ENCODE measurements around the gene TMPRSS11D. TPM values are rescaled to one million over a fixed set of nuclear protein-coding genes. Genes with fewer than 3 reads are reported as not detected.

The TMPRSS11D gene
- total RNA-seq, 2 donors from 2014 or later: not detected

DNA sequence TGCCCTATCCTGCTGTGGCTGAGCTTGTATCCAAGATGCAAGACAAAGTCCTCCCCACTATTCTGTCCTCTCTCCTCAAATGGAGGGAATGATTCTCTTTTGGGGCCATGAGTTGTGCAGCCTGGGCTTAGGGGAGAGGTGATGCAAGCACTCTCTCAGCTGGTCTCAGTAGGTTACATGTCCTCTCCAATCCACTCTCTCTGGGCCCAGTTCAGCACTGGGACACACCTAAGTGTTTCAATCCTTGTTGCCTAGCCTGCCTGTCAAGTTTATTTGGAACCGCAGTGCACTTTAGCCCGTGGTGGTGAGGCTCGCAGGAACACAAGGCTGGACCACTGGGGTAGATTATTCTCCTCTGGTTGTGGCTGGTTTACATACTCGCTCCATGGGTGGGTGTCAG lies 23.8 kb upstream of the TMPRSS11D start:
- H3K27ac Mint-ChIP-seq: no peak overlapping the region
- H3K4me3 Mint-ChIP-seq: no peak overlapping the region
- ATAC-seq (replicated peaks): no peak
- H3K9me3 Mint-ChIP-seq: peaks cover 7% of the 10 kb centered on the region
- no peaks in the 10 kb centered on the region for H3K36me3 Mint-ChIP-seq (ENCODE audit: low read depth)
- H3K27me3 Mint-ChIP-seq: peaks cover 9% of the 10 kb centered on the region
- no peaks in the 10 kb centered on the region for H3K4me1 Mint-ChIP-seq

- no peak overlapping the region for H3K27ac Mint-ChIP-seq
- ATAC-seq (replicated peaks): no peak
- H3K36me3 Mint-ChIP-seq (ENCODE audit: low read depth): no peaks in the 10 kb centered on the region
Observed at GRCh38 chr4:67899096-67899495, 15.3 kb upstream of the TMPRSS11D start.

DNA sequence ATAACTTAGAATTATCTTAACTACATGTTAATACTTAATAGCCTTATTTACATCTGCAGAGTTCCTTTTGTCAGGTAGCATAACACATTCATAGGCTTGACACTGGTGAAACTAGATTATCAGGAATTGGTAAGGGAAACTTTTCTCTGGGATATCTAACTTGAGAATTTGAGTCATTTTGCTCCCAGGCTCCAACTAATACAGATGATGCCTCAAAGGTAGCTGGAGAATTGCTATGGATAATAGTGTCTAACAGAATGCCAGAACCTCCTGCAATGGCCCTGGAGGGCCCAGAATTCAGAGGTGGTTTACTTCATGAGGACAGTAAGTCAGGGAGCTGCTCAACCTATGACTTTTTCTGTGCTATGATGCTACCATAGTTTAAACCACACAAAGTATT lies 13.9 kb upstream of the TMPRSS11D start:
- Mint-ChIP-seq H3K4me1 (no peaks in the 10 kb centered on the region), H3K36me3 (ENCODE audit: low read depth) (no peaks in the 10 kb centered on the region), H3K4me3 (no peak overlapping the region), H3K27me3 (no peaks in the 10 kb centered on the region), H3K9me3 (no peaks in the 10 kb centered on the region), H3K27ac (no peak overlapping the region)
- no peak for ATAC-seq (replicated peaks)

More at GRCh38 chr4:67899096-67899495, 15.3 kb upstream of the TMPRSS11D start:
- Mint-ChIP-seq H3K9me3 (no peaks in the 10 kb centered on the region), H3K4me3 (no peak overlapping the region), H3K4me1 (no peaks in the 10 kb centered on the region), H3K27me3 (no peaks in the 10 kb centered on the region)

DNA sequence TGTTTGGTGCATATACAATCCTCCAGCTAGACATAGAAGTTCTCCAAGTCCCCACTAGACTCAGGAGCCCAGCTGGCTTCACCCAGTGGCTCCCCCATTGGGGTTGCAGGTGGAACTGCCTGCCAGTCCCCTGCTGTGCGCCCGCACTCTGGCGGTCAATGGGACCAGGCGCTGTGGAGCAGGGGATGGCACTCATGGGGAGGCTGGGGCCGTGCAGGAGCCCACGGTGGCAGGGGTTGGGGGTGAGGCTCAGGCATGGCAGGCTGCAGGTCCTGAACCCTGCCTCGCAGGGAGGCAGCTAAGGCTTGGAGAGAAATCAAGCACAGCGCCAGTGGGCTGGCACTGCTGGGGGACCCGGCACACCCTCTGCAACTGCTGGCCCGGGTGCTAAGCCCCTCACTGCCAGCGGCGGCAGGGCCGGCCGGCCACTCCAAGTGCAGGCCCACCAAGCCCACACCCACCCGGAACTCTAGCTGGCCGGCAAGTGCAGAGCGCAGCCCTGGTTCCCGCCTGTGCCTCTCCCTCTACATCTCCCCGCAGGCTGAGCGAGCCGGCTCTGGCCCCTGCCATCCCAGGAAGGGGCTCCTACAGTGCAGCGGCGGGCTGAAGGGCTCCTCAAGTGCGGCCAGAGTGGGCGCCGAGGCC lies 12.7 kb upstream of the TMPRSS11D start:
- no peak overlapping the region for H3K4me3 Mint-ChIP-seq
- ATAC-seq (replicated peaks): no peak
- no peaks in the 10 kb centered on the region for H3K9me3 Mint-ChIP-seq
- no peaks in the 10 kb centered on the region for H3K36me3 Mint-ChIP-seq (ENCODE audit: low read depth)
- no peak overlapping the region for H3K27ac Mint-ChIP-seq
- no peaks in the 10 kb centered on the region for H3K27me3 Mint-ChIP-seq
- no peaks in the 10 kb centered on the region for H3K4me1 Mint-ChIP-seq

- Mint-ChIP-seq H3K27ac (no peak overlapping the region), H3K9me3 (no peaks in the 10 kb centered on the region), H3K27me3 (no peaks in the 10 kb centered on the region), H3K4me3 (no peak overlapping the region), H3K4me1 (no peaks in the 10 kb centered on the region), H3K36me3 (ENCODE audit: low read depth) (no peaks in the 10 kb centered on the region)
- ATAC-seq (replicated peaks): no peak
Observed at GRCh38 chr4:67894659-67895058, 10.9 kb upstream of the TMPRSS11D start.

GRCh38 chr4:67892905-67893304 lies 9.1 kb upstream of the TMPRSS11D start:
- no peaks in the 10 kb centered on the region for H3K27me3 Mint-ChIP-seq
- no peak overlapping the region for H3K4me3 Mint-ChIP-seq
- no peak overlapping the region for H3K27ac Mint-ChIP-seq
- H3K9me3 Mint-ChIP-seq: no peaks in the 10 kb centered on the region
- no peaks in the 10 kb centered on the region for H3K4me1 Mint-ChIP-seq
- H3K36me3 Mint-ChIP-seq (ENCODE audit: low read depth): no peaks in the 10 kb centered on the region
- ATAC-seq (replicated peaks): no peak

- H3K27me3 Mint-ChIP-seq: no peaks in the 10 kb centered on the region
- H3K27ac Mint-ChIP-seq: no peak overlapping the region
- H3K4me3 Mint-ChIP-seq: no peak overlapping the region
- H3K9me3 Mint-ChIP-seq: no peaks in the 10 kb centered on the region
- H3K36me3 Mint-ChIP-seq (ENCODE audit: low read depth): no peaks in the 10 kb centered on the region
- no peak for ATAC-seq (replicated peaks)
- H3K4me1 Mint-ChIP-seq: no peaks in the 10 kb centered on the region
Observed at GRCh38 chr4:67892253-67892652, 8.5 kb upstream of the TMPRSS11D start.

DNA sequence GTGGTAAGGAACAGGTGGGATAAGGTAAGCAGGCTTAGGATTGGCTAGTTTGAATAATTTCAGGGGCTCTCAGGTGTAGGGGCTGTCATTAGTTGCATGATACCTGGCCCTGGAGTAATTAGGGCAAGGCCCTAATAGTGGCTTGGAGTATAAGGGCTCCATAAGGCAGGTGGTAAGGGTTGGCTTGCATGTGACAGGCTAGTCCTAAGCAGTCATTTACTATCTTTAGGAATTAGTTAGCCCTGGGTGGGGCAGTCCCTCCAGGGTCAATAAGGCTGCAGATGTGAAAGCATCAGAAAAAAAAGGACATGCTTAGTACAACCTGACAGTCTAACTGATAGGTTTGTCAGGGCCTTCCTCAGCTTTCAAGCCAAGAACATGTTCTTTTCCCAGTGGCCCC lies 7.8 kb upstream of the TMPRSS11D start:
- H3K4me3 Mint-ChIP-seq: no peak overlapping the region
- no peaks in the 10 kb centered on the region for H3K36me3 Mint-ChIP-seq (ENCODE audit: low read depth)
- H3K27me3 Mint-ChIP-seq: no peaks in the 10 kb centered on the region
- H3K4me1 Mint-ChIP-seq: no peaks in the 10 kb centered on the region
- peak; percentile 42 for ATAC-seq (replicated peaks)
- no peaks in the 10 kb centered on the region for H3K9me3 Mint-ChIP-seq
- no peak overlapping the region for H3K27ac Mint-ChIP-seq

DNA sequence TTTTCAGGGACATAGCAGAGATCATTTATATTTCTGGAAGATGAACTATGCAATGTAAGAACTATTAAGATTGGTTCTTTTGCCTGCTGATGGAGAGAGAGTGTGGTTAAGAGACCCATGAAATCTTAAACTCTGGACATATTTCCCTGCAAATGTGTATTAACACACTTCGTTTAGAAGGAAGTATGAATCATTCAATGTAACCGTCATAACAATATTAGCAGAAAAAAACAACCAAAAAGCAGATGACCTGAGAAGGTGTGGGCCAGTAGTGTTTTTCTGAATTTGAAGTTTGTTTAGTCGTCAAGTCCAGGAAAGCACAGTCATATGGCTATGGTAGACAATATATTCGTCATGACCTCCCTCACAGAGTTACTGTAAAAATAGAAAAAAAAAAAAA lies 2.5 kb upstream of the TMPRSS11D start:
- H3K4me1 Mint-ChIP-seq: no peaks in the 10 kb centered on the region
- H3K9me3 Mint-ChIP-seq: no peaks in the 10 kb centered on the region
- peak; percentile 39 for ATAC-seq (replicated peaks)
- no peak overlapping the region for H3K4me3 Mint-ChIP-seq
- peaks cover 6% of the 10 kb centered on the region for H3K27me3 Mint-ChIP-seq
- H3K36me3 Mint-ChIP-seq (ENCODE audit: low read depth): no peaks in the 10 kb centered on the region
- no peak overlapping the region for H3K27ac Mint-ChIP-seq

DNA sequence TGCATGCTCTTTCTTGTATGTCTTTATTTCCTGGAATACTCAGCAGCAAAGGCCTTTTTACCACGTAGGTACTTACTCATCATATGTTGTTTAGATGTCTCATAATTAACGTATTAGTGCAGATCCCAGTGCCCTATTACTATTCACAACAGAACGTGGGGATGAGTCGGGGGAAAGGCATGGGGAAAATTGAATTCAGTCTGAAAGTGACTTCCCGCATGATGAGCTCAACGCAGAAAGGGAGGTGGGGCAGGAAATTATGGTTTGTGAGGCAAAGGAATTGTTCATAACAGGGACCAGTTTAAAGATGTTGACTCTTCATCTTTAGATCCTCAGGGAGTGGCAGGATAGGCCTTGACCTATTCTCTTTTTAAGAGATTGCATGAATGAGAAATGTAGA lies 2.0 kb upstream of the TMPRSS11D start:
- Mint-ChIP-seq H3K9me3 (no peaks in the 10 kb centered on the region), H3K27ac (no peak overlapping the region), H3K4me3 (no peak overlapping the region), H3K4me1 (no peaks in the 10 kb centered on the region), H3K36me3 (ENCODE audit: low read depth) (no peaks in the 10 kb centered on the region), H3K27me3 (peaks cover 6% of the 10 kb centered on the region)
- peak; percentile 45 for ATAC-seq (replicated peaks)

- no peak for ATAC-seq (replicated peaks)
- no peaks in the 10 kb centered on the region for H3K4me1 Mint-ChIP-seq
- H3K27me3 Mint-ChIP-seq: peaks cover 6% of the 10 kb centered on the region
- no peaks in the 10 kb centered on the region for H3K9me3 Mint-ChIP-seq
- H3K27ac Mint-ChIP-seq: no peak overlapping the region
- no peak overlapping the region for H3K4me3 Mint-ChIP-seq
- no peaks in the 10 kb centered on the region for H3K36me3 Mint-ChIP-seq (ENCODE audit: low read depth)
Observed at GRCh38 chr4:67884701-67885100, 899 bp upstream of the TMPRSS11D start.

- Mint-ChIP-seq H3K36me3 (ENCODE audit: low read depth) (no peaks in the 10 kb centered on the region), H3K27ac (no peak overlapping the region), H3K4me1 (no peaks in the 10 kb centered on the region), H3K9me3 (no peaks in the 10 kb centered on the region), H3K4me3 (no peak overlapping the region), H3K27me3 (peaks cover 6% of the 10 kb centered on the region)
- no peak for ATAC-seq (replicated peaks)
Observed at GRCh38 chr4:67883458-67883857, 344 bp downstream of the TMPRSS11D start.

- H3K27me3 Mint-ChIP-seq: peaks cover 10% of the 10 kb centered on the region
- H3K4me3 Mint-ChIP-seq: no peak overlapping the region
- no peak for ATAC-seq (replicated peaks)
- no peaks in the 10 kb centered on the region for H3K9me3 Mint-ChIP-seq
- H3K27ac Mint-ChIP-seq: no peak overlapping the region
- no peaks in the 10 kb centered on the region for H3K36me3 Mint-ChIP-seq (ENCODE audit: low read depth)
- no peaks in the 10 kb centered on the region for H3K4me1 Mint-ChIP-seq
Observed at GRCh38 chr4:67880866-67881610, 2.8 kb downstream of the TMPRSS11D start.

DNA sequence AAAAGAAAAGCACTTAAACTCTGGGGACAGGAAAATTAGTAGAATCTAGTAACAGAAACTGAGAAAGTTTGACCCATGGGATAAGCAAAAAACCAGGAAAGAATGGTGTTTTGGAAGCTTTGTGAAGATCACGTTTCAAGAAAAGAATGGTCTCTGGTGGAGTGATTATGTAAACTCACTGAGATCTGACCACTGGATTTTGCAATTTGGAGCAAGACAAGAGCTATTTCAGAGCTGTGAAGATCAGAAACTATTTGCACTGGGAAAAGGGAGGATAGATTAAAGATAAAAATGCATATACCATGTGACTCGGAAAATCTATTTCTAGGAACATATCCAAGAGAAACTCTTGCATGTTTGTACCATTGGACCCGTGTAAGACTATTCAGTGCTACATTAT lies 4.3 kb downstream of the TMPRSS11D start:
- no peak overlapping the region for H3K27ac Mint-ChIP-seq
- no peak for ATAC-seq (replicated peaks)
- peaks cover 7% of the 10 kb centered on the region for H3K27me3 Mint-ChIP-seq
- no peaks in the 10 kb centered on the region for H3K4me1 Mint-ChIP-seq
- no peaks in the 10 kb centered on the region for H3K9me3 Mint-ChIP-seq
- no peak overlapping the region for H3K4me3 Mint-ChIP-seq
- H3K36me3 Mint-ChIP-seq (ENCODE audit: low read depth): no peaks in the 10 kb centered on the region

DNA sequence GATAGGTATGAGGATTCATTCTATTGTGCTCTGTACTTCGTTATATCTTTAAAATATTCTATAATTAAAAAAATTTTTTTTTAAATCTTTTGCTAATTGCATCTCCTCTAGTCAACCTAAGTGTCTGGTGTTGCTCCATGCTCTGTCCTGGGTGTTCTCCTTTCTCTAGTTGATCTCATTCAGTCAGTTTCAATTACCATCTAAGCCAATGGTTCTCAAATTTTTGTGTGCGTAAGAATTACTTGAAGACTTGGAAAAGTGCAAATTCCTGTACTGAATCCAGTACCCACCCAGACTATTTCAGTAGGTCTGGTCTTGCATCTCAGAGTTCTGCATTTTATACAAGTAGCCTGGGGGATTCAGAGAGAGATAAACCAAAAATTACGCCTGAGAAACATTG lies 6.7 kb downstream of the TMPRSS11D start:
- no peak for ATAC-seq (replicated peaks)
- Mint-ChIP-seq H3K9me3 (no peaks in the 10 kb centered on the region), H3K36me3 (ENCODE audit: low read depth) (no peaks in the 10 kb centered on the region), H3K4me3 (no peak overlapping the region), H3K27ac (no peak overlapping the region), H3K4me1 (no peaks in the 10 kb centered on the region), H3K27me3 (peaks cover 4% of the 10 kb centered on the region)

Measured in activated T-helper 17 cell treated with anti-CD3 and anti-CD28 coated beads, Interleukin-2, amount 50 U/mL, for 72 hours (primary cell).